ENCODE results near the gene SMYD3. TPM values are rescaled to one million over a fixed set of nuclear protein-coding genes. Genes with fewer than 3 reads are reported as not detected.

The SMYD3 gene
- total and polyA plus RNA-seq, 2 of the 13 experiments (the other 11 are each of a cell fraction or from before 2014, with no cell fraction given): 27.7 to 35.8 TPM

DNA sequence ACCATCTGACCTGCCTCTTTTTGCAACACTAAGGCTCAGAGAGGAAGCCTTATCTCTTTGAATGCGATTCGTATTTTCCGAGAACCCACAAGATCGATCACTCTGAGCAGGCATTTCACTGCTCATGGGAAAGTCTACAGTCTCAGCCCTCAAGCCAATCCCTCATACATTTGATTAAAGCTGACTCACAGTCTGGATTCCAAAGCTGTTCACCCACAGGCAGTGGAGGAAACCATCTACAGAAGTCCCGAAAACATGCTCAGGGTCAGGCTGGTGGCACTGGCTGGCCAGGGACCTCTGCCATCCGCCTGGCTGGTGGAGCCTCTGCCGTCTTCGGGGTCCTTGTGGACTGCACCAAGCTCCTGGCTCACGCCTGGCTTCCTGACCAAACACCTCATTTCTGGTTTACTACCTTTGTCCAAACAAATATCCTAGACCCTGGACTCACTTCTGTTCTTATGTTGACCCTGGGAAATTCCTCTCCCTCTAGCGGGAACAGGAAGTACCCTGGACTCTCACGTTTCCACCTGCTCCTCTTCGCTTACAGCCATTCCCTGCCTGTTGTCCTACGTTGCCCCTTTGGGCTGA lies 650.0 kb downstream of the SMYD3 start (continued):
- TF ChIP-seq, protein P1, sequence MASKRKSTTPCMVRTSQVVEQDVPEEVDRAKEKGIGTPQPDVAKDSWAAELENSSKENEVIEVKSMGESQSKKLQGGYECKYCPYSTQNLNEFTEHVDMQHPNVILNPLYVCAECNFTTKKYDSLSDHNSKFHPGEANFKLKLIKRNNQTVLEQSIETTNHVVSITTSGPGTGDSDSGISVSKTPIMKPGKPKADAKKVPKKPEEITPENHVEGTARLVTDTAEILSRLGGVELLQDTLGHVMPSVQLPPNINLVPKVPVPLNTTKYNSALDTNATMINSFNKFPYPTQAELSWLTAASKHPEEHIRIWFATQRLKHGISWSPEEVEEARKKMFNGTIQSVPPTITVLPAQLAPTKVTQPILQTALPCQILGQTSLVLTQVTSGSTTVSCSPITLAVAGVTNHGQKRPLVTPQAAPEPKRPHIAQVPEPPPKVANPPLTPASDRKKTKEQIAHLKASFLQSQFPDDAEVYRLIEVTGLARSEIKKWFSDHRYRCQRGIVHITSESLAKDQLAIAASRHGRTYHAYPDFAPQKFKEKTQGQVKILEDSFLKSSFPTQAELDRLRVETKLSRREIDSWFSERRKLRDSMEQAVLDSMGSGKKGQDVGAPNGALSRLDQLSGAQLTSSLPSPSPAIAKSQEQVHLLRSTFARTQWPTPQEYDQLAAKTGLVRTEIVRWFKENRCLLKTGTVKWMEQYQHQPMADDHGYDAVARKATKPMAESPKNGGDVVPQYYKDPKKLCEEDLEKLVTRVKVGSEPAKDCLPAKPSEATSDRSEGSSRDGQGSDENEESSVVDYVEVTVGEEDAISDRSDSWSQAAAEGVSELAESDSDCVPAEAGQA (IDR thresholded peaks at IDR 0.05; ENCODE audit: low read depth): no peak
- TF ChIP-seq, protein P1 (CRISPR knock-in tag; IDR thresholded peaks at IDR 0.05; ENCODE audit: borderline replicate concordance): no peak
- TF ChIP-seq TP53 (CRISPR knock-in tag; conservative IDR thresholded peaks at IDR 0.05) (no peak), ZNF329 (CRISPR knock-in tag; IDR thresholded peaks at IDR 0.05; ENCODE audit: low read depth) (no peak), AFF4 (CRISPR knock-in tag; IDR thresholded peaks at IDR 0.05) (no peak), NFRKB (IDR thresholded peaks at IDR 0.05) (no peak), PHF20 (CRISPR knock-in tag; IDR thresholded peaks at IDR 0.05) (no peak), SSRP1 (CRISPR knock-in tag; IDR thresholded peaks at IDR 0.05) (no peak), SATB2 (CRISPR knock-in tag; IDR thresholded peaks at IDR 0.05) (no peak), CHD2 (IDR thresholded peaks at IDR 0.05; ENCODE audit: low read depth, low read length) (no peak), TBX2 (CRISPR knock-in tag; IDR thresholded peaks at IDR 0.05; ENCODE audit: borderline replicate concordance) (peak; percentile 76; the same call in 1 of the 2 replicates), SMAD9 (CRISPR knock-in tag; IDR thresholded peaks at IDR 0.05) (no peak), TIGD3 (CRISPR knock-in tag; IDR thresholded peaks at IDR 0.05; ENCODE audit: borderline replicate concordance) (0 out of 2 replicates have a peak, but pooled peaks have one; percentile 35), KMT2B (CRISPR knock-in tag; IDR thresholded peaks at IDR 0.05) (no peak), BRD4 (CRISPR knock-in tag; IDR thresholded peaks at IDR 0.05) (no peak), ISX (CRISPR knock-in tag; conservative IDR thresholded peaks at IDR 0.05) (no peak), HES4 (CRISPR knock-in tag; IDR thresholded peaks at IDR 0.05; ENCODE audit: borderline replicate concordance) (no peak)
- TF ChIP-seq, protein P2, sequence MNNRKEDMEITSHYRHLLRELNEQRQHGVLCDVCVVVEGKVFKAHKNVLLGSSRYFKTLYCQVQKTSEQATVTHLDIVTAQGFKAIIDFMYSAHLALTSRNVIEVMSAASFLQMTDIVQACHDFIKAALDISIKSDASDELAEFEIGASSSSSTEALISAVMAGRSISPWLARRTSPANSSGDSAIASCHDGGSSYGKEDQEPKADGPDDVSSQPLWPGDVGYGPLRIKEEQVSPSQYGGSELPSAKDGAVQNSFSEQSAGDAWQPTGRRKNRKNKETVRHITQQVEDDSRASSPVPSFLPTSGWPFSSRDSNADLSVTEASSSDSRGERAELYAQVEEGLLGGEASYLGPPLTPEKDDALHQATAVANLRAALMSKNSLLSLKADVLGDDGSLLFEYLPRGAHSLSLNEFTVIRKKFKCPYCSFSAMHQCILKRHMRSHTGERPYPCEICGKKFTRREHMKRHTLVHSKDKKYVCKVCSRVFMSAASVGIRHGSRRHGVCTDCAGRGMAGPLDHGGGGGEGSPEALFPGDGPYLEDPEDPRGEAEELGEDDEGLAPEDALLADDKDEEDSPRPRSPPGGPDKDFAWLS (CRISPR knock-in tag; IDR thresholded peaks at IDR 0.05; ENCODE audit: borderline replicate concordance): no peak
